Motor neuron (in vitro differentiated cells): ENCODE data around the gene PRLHR. TPM values are rescaled to one million over a fixed set of nuclear protein-coding genes. Genes with fewer than 3 reads are reported as not detected.
A peak's percentile ranks its signal among the peaks of the same experiment; 100 is the strongest.

Source experiments
- ATAC-seq, 8 experiments: fragments of 200-7000 bp; cut with Tn5 transposase; replicated peaks in 6 of 8; 2 replicates each; pipeline ENCODE4 v1.8.0; 2021; ENCODE audit warnings: mild to moderate bottlenecking in 8 of 8, moderate library complexity in 8 of 8
- H3K27ac ChIP-seq, 2 donors: fragments of 250-450 bp; sonication (Bioruptor Pico); 2 replicates each; pipeline ENCODE4 v1.9.0; 2021; ENCODE audit warnings: antibody characterized with exemption in 2 of 2, mild to moderate bottlenecking in 2 of 2, moderate library complexity in 1 of 2
- H3K4me1 ChIP-seq, 2 donors: fragments of 250-450 bp; sonication (Bioruptor Pico); replicated peaks in 1 of 2; 2 replicates each; pipeline ENCODE4 v1.6.1; 2021; ENCODE audit warnings: antibody characterized with exemption in 2 of 2, mild to moderate bottlenecking in 2 of 2, moderate library complexity in 1 of 2
- H3K4me3 ChIP-seq, 5 donors: fragments of 250-450 bp; sonication (Bioruptor Pico); 2 replicates each; pipeline ENCODE4 v1.9.0; 2021; ENCODE audit warnings: antibody characterized with exemption in 5 of 5, mild to moderate bottlenecking in 5 of 5, moderate library complexity in 4 of 5
- WGBS, 10 experiments: fragments of 450-650 bp; shearing (Covaris generic); methylation state at CpG; one replicate each; pipeline ENCODE4 v1.0.0; 2022; 5-methylcytosine and 5-hydroxymethylcytosine counted together
- in situ Hi-C, 9 experiments: fragments of 400-800 bp; cut with MboI; loops; one replicate each; pipeline ENCODE4 v1.15.0; 2021; ENCODE audit warnings: low sequenced_read_pairs in 9 of 9, low pct_unique_long_range_greater_than_20kb in 2 of 9; ENCODE audit not compliant: unreplicated experiment in 9 of 9
- total RNA-seq, 8 experiments: library from RNA; unstranded; fragments of 300-600 nt; gene quantifications; 2 replicates each; pipeline versions ENCODE4 v1.2.3 to v1.2.4, GENCODE V29; 2022

The PRLHR gene
- total RNA-seq, 8 experiments from 2014 or later: 0.09 to 0.47 (median 0.16) TPM; not detected in 2

- H3K4me1 ChIP-seq: peaks cover 0 to 10% of the 10 kb centered on the region in 2 donors
- no peak for ATAC-seq
- in situ Hi-C loops: loop anchor here in 2 of 9 experiments (10.0 to 25.0 kb wide), 3 partner anchors 145 to 445 kb away; no protein-coding TSS in a partner anchor
- no peak overlapping the region for H3K4me3 ChIP-seq
- no peak overlapping the region for H3K27ac ChIP-seq
- WGBS, 10 experiments: 40 to 100% (median 65%) methylated on average over 2 to 7 of the region's 8 CpGs; no CpG with 5 or more reads in 2 of the 10 experiments
Measured at GRCh38 chr10:118566911-118567310, 28.5 kb downstream of the PRLHR start.

- no peak for ATAC-seq
- Histone ChIP-seq H3K27ac (no peak overlapping the region), H3K4me1 (peaks cover 0 to 3% of the 10 kb centered on the region in 2 donors), H3K4me3 (no peak overlapping the region)
- WGBS, 10 experiments: 60 to 100% (median 92%) methylated on average over 1 to 4 of the region's 12 CpGs; no CpG with 5 or more reads in 5 of the 10 experiments
- in situ Hi-C loops: loop anchor here in 2 of 9 experiments (10.0 to 25.0 kb wide), 3 partner anchors 147 to 447 kb away; no protein-coding TSS in a partner anchor
Measured at GRCh38 chr10:118565301-118566075, 30.0 kb downstream of the PRLHR start.

DNA sequence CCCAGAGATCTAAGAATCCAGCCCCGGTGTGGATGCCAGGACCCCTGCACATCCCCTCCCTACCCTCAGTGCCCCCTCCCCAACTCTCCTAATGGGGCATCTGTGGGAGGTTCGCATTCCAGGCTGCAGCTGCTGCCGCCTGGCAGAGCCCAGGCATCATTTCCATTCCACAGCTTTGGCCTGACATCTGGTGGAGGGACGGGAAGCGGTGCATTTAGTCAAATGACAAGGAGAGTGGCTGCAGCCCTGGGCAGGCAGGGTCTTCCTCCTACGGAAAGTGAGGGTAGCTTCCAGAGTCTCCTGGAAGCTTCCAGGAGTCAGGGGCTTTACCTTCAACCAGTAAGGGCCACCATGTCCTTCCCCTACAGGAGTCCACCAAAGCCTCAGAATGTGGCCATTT is 30.8 kb downstream of the PRLHR start:
- Histone ChIP-seq H3K4me1 (peaks cover 0 to 2% of the 10 kb centered on the region in 2 donors), H3K27ac (no peak overlapping the region), H3K4me3 (no peak overlapping the region)
- in situ Hi-C loops: loop anchor here in 2 of 9 experiments (10.0 to 25.0 kb wide), 3 partner anchors 148 to 448 kb away; no protein-coding TSS in a partner anchor
- WGBS, 10 experiments: 0 to 50% (median 26%) methylated on average over 2 to 3 of the region's 6 CpGs; no CpG with 5 or more reads in 6 of the 10 experiments
- ATAC-seq: peak in 4 of 8 experiments; percentile 7 to 58 (median 34)

GRCh38 chr10:118564114-118564513 is 31.3 kb downstream of the PRLHR start:
- no peak overlapping the region for H3K4me3 ChIP-seq
- in situ Hi-C loops: loop anchor here in 2 of 9 experiments (10.0 to 25.0 kb wide), 3 partner anchors 148 to 448 kb away; no protein-coding TSS in a partner anchor
- 0 to 100% (median 65%) methylated on average over 1 to 3 of the region's 3 CpGs; no CpG with 5 or more reads in 3 of the 10 experiments for WGBS, 10 experiments
- peaks cover 0 to 2% of the 10 kb centered on the region in 2 donors for H3K4me1 ChIP-seq
- no peak for ATAC-seq
- H3K27ac ChIP-seq: no peak overlapping the region

- in situ Hi-C loops: loop anchor here in 2 of 9 experiments (10.0 to 25.0 kb wide), 3 partner anchors 149 to 449 kb away; no protein-coding TSS in a partner anchor
- no peak for ATAC-seq
- WGBS, 10 experiments: 50 to 100% (median 67%) methylated on average over 1 to 2 of the region's 3 CpGs; no CpG with 5 or more reads in 3 of the 10 experiments
Measured at GRCh38 chr10:118563373-118563890, 32.0 kb downstream of the PRLHR start.

GRCh38 chr10:118562851-118563250 is 32.6 kb downstream of the PRLHR start:
- no peak overlapping the region for H3K27ac ChIP-seq
- no peak overlapping the region for H3K4me3 ChIP-seq
- in situ Hi-C loops: loop anchor here in 2 of 9 experiments (10.0 to 25.0 kb wide), 3 partner anchors 149 to 449 kb away; no protein-coding TSS in a partner anchor
- ATAC-seq: no peak
- WGBS, 10 experiments: 0 to 88% (median 38%) methylated on average over 1 of the region's 1 CpG
- H3K4me1 ChIP-seq: no peaks in the 10 kb centered on the region

More at GRCh38 chr10:118563373-118563890, 32.0 kb downstream of the PRLHR start:
- Histone ChIP-seq H3K4me1 (peaks cover 0 to 1% of the 10 kb centered on the region in 2 donors), H3K27ac (no peak overlapping the region), H3K4me3 (no peak overlapping the region)

DNA sequence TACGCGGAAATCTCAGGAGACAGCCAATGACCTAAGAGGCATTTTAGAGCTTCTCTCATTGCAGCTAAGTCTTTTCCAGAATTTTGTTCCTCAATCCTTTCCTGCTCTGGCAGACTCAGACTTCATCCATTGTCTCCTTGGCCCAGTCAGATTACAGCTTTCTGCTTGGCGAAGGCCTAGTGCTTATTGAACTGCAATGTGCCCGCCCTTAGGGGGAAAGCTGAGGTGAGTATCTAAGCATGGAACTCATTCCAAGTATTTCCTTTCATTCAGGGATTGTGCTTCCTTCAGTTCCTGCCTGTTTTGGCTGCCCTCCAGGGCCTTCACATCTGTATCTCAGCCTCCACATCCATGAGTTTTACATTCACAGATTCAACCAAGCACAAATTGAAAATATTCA is 37.5 kb downstream of the PRLHR start:
- Histone ChIP-seq H3K4me1 (no peaks in the 10 kb centered on the region), H3K4me3 (no peak overlapping the region), H3K27ac (no peak overlapping the region)
- 31 to 100% (median 61%) methylated on average over 1 to 4 of the region's 4 CpGs; no CpG with 5 or more reads in 1 of the 10 experiments for WGBS, 10 experiments
- ATAC-seq: no peak
- in situ Hi-C loops: loop anchor here in 2 of 9 experiments (25.0 kb wide), 2 partner anchors 154 to 454 kb away; no protein-coding TSS in a partner anchor

GRCh38 chr10:118551535-118552100 is 43.8 kb downstream of the PRLHR start:
- Histone ChIP-seq H3K4me3 (no peak overlapping the region), H3K4me1 (no peaks in the 10 kb centered on the region), H3K27ac (no peak overlapping the region)
- 0 to 78% (median 67%) methylated on average over 1 to 7 of the region's 10 CpGs; no CpG with 5 or more reads in 1 of the 10 experiments for WGBS, 10 experiments
- ATAC-seq: no peak
- in situ Hi-C loops: loop anchor here in 2 of 9 experiments (25.0 kb wide), 2 partner anchors 161 to 461 kb away; no protein-coding TSS in a partner anchor

- Histone ChIP-seq H3K4me1 (no peaks in the 10 kb centered on the region), H3K4me3 (no peak overlapping the region), H3K27ac (no peak overlapping the region)
- in situ Hi-C loops: no loop called here
- ATAC-seq: no peak
- 38 to 94% (median 72%) methylated on average over 1 to 5 of the region's 5 CpGs; no CpG with 5 or more reads in 3 of the 10 experiments for WGBS, 10 experiments
Measured at GRCh38 chr10:118547282-118547681, 48.2 kb downstream of the PRLHR start.

GRCh38 chr10:118546479-118546878 is 49.0 kb downstream of the PRLHR start:
- no peak for ATAC-seq
- H3K4me3 ChIP-seq: no peak overlapping the region
- in situ Hi-C loops: no loop called here
- 0 to 94% (median 68%) methylated on average over 1 to 2 of the region's 2 CpGs for WGBS, 10 experiments
- H3K4me1 ChIP-seq: no peaks in the 10 kb centered on the region
- H3K27ac ChIP-seq: no peak overlapping the region

- 17 to 100% methylated on average over 1 of the region's 1 CpG; no CpG with 5 or more reads in 8 of the 10 experiments for WGBS, 10 experiments
- ATAC-seq: no peak
- no peaks in the 10 kb centered on the region for H3K4me1 ChIP-seq
- no peak overlapping the region for H3K4me3 ChIP-seq
- no peak overlapping the region for H3K27ac ChIP-seq
- in situ Hi-C loops: no loop called here
Measured at GRCh38 chr10:118545381-118545780, 50.1 kb downstream of the PRLHR start.

DNA sequence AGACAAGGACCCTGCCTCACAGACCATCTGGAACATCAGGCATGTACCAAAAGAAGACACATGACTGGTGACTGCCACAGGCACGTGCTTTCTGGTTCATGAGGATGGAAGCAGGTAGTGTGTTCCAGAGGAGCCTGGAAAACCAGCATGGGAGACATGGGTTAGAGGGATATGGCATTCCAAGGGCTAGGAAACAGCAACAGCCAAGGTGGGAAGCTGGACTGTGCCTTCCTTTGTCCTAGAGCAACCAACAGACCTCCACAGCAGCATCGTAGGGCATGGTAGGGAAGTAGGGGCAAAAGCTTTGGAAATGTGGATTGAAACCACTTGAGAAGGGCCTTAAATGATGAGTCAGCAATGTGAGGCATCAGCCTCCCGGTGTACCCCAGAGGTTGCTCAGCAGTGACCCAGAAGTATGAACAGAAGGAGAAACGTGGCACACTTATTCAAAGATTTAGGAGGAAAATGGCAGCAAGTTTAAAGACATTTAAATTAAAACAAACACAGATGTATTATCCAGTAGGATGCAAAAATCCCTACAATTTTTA is 51.0 kb downstream of the PRLHR start:
- WGBS, 10 experiments: 0 to 82% (median 50%) methylated on average over 1 to 3 of the region's 4 CpGs; no CpG with 5 or more reads in 3 of the 10 experiments

More for the DNA sequence above, 51.0 kb downstream of the PRLHR start:
- peak in 1 of 8 experiments; percentile 27 for ATAC-seq
- H3K4me1 ChIP-seq: no peaks in the 10 kb centered on the region
- in situ Hi-C loops: no loop called here
- no peak overlapping the region for H3K27ac ChIP-seq
- H3K4me3 ChIP-seq: no peak overlapping the region
